ENCODE data around the gene FFAR4. TPM values are rescaled to one million over a fixed set of nuclear protein-coding genes. Genes with fewer than 3 reads are reported as not detected.
"Not testable (repeated sequence)": the region's sequence is repeated elsewhere in the genome, so short reads cannot be mapped to it uniquely, and the experiment has no call there.

FFAR4 gene
- not detected for total RNA-seq

GRCh38 chr10:93566435-93567276 lies at the start of gene FFAR4:
TSS of gene FFAR4 (plus strand) at chr10:93566665. CDS start at chr10:93566721, 56 bp downstream.
- intact Hi-C loops (cut with DNase I, micrococcal nuclease) = no loop called here
- no peaks in the 10 kb centered on the region for H3K4me1 Mint-ChIP-seq
- ChIA-PET POLR2A (no interaction called here), CTCF (interaction anchor here (0.5 kb wide), 1 partner anchor 29 kb away, joined by 5 read pairs; no protein-coding TSS in a partner anchor)
- H3K9me3 Mint-ChIP-seq (ENCODE audit: low read depth) = no peaks in the 10 kb centered on the region
- no peak for DNase-seq
- H3K27ac Mint-ChIP-seq = no peak within 1 kb of the TSS
- H3K36me3 Mint-ChIP-seq (ENCODE audit: low read depth) = no peaks in the 10 kb centered on the region
- no peak for ATAC-seq
- peaks cover 41% of the 10 kb centered on the region for H3K27me3 Mint-ChIP-seq
- H3K4me3 Mint-ChIP-seq = no peak within 1 kb of the TSS

GRCh38 chr10:93518531-93518930 lies 47.9 kb upstream of the FFAR4 start:
- Mint-ChIP-seq H3K4me1 (no peaks in the 10 kb centered on the region), H3K27me3 (no peaks in the 10 kb centered on the region), H3K36me3 (ENCODE audit: low read depth) (peaks cover 69% of the 10 kb centered on the region), H3K9me3 (ENCODE audit: low read depth) (no peaks in the 10 kb centered on the region), H3K27ac (no peak overlapping the region), H3K4me3 (no peak overlapping the region)
- CTCF ChIA-PET = no interaction called here
- POLR2A ChIA-PET = no interaction called here
- no peak for DNase-seq
- intact Hi-C loops (cut with DNase I, micrococcal nuclease) = no loop called here
- no peak for ATAC-seq

- intact Hi-C loops (cut with DNase I, micrococcal nuclease) = no loop called here
- ATAC-seq = no peak
- H3K9me3 Mint-ChIP-seq (ENCODE audit: low read depth) = no peaks in the 10 kb centered on the region
- CTCF ChIA-PET = interaction anchor here (0.6 to 0.7 kb wide), 2 partner anchors 22 to 143 kb away, joined by 3 to 4 read pairs; no protein-coding TSS in a partner anchor
- H3K4me1 Mint-ChIP-seq = no peaks in the 10 kb centered on the region
- no peaks in the 10 kb centered on the region for H3K36me3 Mint-ChIP-seq (ENCODE audit: low read depth)
- POLR2A ChIA-PET = no interaction called here
- no peak for DNase-seq
- no peak overlapping the region for H3K27ac Mint-ChIP-seq
- peaks cover 12% of the 10 kb centered on the region for H3K27me3 Mint-ChIP-seq
- no peak overlapping the region for H3K4me3 Mint-ChIP-seq
Measured at GRCh38 chr10:93535293-93535692, 31.2 kb upstream of the FFAR4 start.

- H3K4me1 Mint-ChIP-seq; H3K9me3 Mint-ChIP-seq (ENCODE audit: low read depth); H3K36me3 Mint-ChIP-seq (ENCODE audit: low read depth); CTCF ChIA-PET; ATAC-seq; POLR2A ChIA-PET; DNase-seq; intact Hi-C loops (cut with DNase I, micrococcal nuclease); H3K4me3 Mint-ChIP-seq; H3K27ac Mint-ChIP-seq: not testable (repeated sequence)
- H3K27me3 Mint-ChIP-seq = peaks cover 12% of the 10 kb centered on the region
Measured at GRCh38 chr10:93540871-93541270, 25.6 kb upstream of the FFAR4 start.

- intact Hi-C loops (cut with DNase I, micrococcal nuclease) = no loop called here
- ChIA-PET CTCF (interaction anchor here (1.0 to 1.2 kb wide), 3 partner anchors 8 to 338 kb away, joined by 4 to 6 read pairs (median 4); no protein-coding TSS in a partner anchor), POLR2A (interaction anchor here (0.6 kb wide), 1 partner anchor 947 kb away, joined by 15 read pairs; no protein-coding TSS in a partner anchor)
- no peaks in the 10 kb centered on the region for H3K9me3 Mint-ChIP-seq (ENCODE audit: low read depth)
- no peaks in the 10 kb centered on the region for H3K4me1 Mint-ChIP-seq
- ATAC-seq (peak; percentile 64), DNase-seq (peak; percentile 55)
- no peak overlapping the region for H3K4me3 Mint-ChIP-seq
- no peak overlapping the region for H3K27ac Mint-ChIP-seq
- H3K36me3 Mint-ChIP-seq (ENCODE audit: low read depth) = no peaks in the 10 kb centered on the region
- H3K27me3 Mint-ChIP-seq = peaks cover 8% of the 10 kb centered on the region
Measured at GRCh38 chr10:93541402-93542357, 24.8 kb upstream of the FFAR4 start.

GRCh38 chr10:93542358-93542791 lies 24.1 kb upstream of the FFAR4 start:
- intact Hi-C loops (cut with DNase I, micrococcal nuclease) = no loop called here
- no peak overlapping the region for H3K4me3 Mint-ChIP-seq
- no peak for DNase-seq
- CTCF ChIA-PET = interaction anchor here (0.6 to 1.2 kb wide), 4 partner anchors 9 to 339 kb away, joined by 3 to 6 read pairs (median 4); no protein-coding TSS in a partner anchor
- H3K9me3 Mint-ChIP-seq (ENCODE audit: low read depth) = no peaks in the 10 kb centered on the region
- H3K27ac Mint-ChIP-seq = no peak overlapping the region
- no peaks in the 10 kb centered on the region for H3K36me3 Mint-ChIP-seq (ENCODE audit: low read depth)
- no peaks in the 10 kb centered on the region for H3K4me1 Mint-ChIP-seq
- H3K27me3 Mint-ChIP-seq = peaks cover 7% of the 10 kb centered on the region
- POLR2A ChIA-PET = interaction anchor here (0.6 kb wide), 1 partner anchor 947 kb away, joined by 15 read pairs; no protein-coding TSS in a partner anchor
- no peak for ATAC-seq

GRCh38 chr10:93546995-93547394 lies 19.5 kb upstream of the FFAR4 start:
- CTCF ChIA-PET; DNase-seq; H3K9me3 Mint-ChIP-seq (ENCODE audit: low read depth); intact Hi-C loops (cut with DNase I, micrococcal nuclease); H3K27me3 Mint-ChIP-seq; POLR2A ChIA-PET; H3K4me3 Mint-ChIP-seq; H3K4me1 Mint-ChIP-seq; H3K36me3 Mint-ChIP-seq (ENCODE audit: low read depth); H3K27ac Mint-ChIP-seq; ATAC-seq: not testable (repeated sequence)

- DNase-seq (no peak), ATAC-seq (no peak)
- H3K4me1 Mint-ChIP-seq = no peaks in the 10 kb centered on the region
- no peak overlapping the region for H3K4me3 Mint-ChIP-seq
- ChIA-PET POLR2A (no interaction called here), CTCF (no interaction called here)
- H3K27ac Mint-ChIP-seq = no peak overlapping the region
- no peaks in the 10 kb centered on the region for H3K36me3 Mint-ChIP-seq (ENCODE audit: low read depth)
- intact Hi-C loops (cut with DNase I, micrococcal nuclease) = no loop called here
- peaks cover 5% of the 10 kb centered on the region for H3K27me3 Mint-ChIP-seq
- no peaks in the 10 kb centered on the region for H3K9me3 Mint-ChIP-seq (ENCODE audit: low read depth)
Measured at GRCh38 chr10:93547522-93547921, 18.9 kb upstream of the FFAR4 start.

- no peak overlapping the region for H3K4me3 Mint-ChIP-seq
Measured at GRCh38 chr10:93548376-93549071, 17.9 kb upstream of the FFAR4 start.

GRCh38 chr10:93550606-93551005 lies 15.9 kb upstream of the FFAR4 start:
- H3K27me3 Mint-ChIP-seq = peaks cover 8% of the 10 kb centered on the region
- no peak overlapping the region for H3K27ac Mint-ChIP-seq
- no peaks in the 10 kb centered on the region for H3K36me3 Mint-ChIP-seq (ENCODE audit: low read depth)
- ATAC-seq = no peak
- intact Hi-C loops (cut with DNase I, micrococcal nuclease) = loop anchor here in 1 of 2 experiments (5.0 kb wide), 1 partner anchor 372 kb away; no protein-coding TSS in a partner anchor
- no peak for DNase-seq
- CTCF ChIA-PET = interaction anchor here (0.8 to 1.0 kb wide), 2 partner anchors 77 to 510 kb away, joined by 3 to 4 read pairs; no protein-coding TSS in a partner anchor
- no peaks in the 10 kb centered on the region for H3K9me3 Mint-ChIP-seq (ENCODE audit: low read depth)
- POLR2A ChIA-PET = no interaction called here
- H3K4me1 Mint-ChIP-seq = no peaks in the 10 kb centered on the region
- H3K4me3 Mint-ChIP-seq = no peak overlapping the region

More at GRCh38 chr10:93548376-93549071, 17.9 kb upstream of the FFAR4 start:
- ATAC-seq (no peak), DNase-seq (no peak)
- H3K27ac Mint-ChIP-seq = no peak overlapping the region
- H3K9me3 Mint-ChIP-seq (ENCODE audit: low read depth) = no peaks in the 10 kb centered on the region
- peaks cover 5% of the 10 kb centered on the region for H3K27me3 Mint-ChIP-seq
- H3K4me1 Mint-ChIP-seq = no peaks in the 10 kb centered on the region
- POLR2A ChIA-PET = no interaction called here
- CTCF ChIA-PET = interaction anchor here (0.6 kb wide), 1 partner anchor 67 kb away, joined by 3 read pairs; no protein-coding TSS in a partner anchor
- intact Hi-C loops (cut with DNase I, micrococcal nuclease) = no loop called here
- H3K36me3 Mint-ChIP-seq (ENCODE audit: low read depth) = no peaks in the 10 kb centered on the region

Data from activated CD4-positive, alpha-beta T cell treated with anti-CD3 and anti-CD28 coated beads for 36 hours (primary cell).